Natural killer cell treated with Interleukin-12 subunit alpha and Interleukin-12 subunit beta and Interleukin-15 and Interleukin-18, amount 100 ng/mL, for 72 hours (primary cell): ENCODE data around the gene EXOC3L2. TPM values are rescaled to one million over a fixed set of nuclear protein-coding genes. Genes with fewer than 3 reads are reported as not detected.

Experiments
- ATAC-seq, 2 donors: fragments of 150-1000 bp; cut with Tn5 transposase in 1 of 2; sonication (Bioruptor Pico), chemical (Tn5 transposase) in 1 of 2; 2 replicates each; pipeline ENCODE4 v1.10.0; 2021
- DNase-seq: peaks from one replicate; pipeline ENCODE4 v3.0.0; 2022; ENCODE audit warnings: low spot score
- H3K27ac Mint-ChIP-seq, 2 donors: 1 replicate in 1 of 2; 2 replicates in 1 of 2; pipeline ENCODE4 v1.8.0; 2022; ENCODE audit warnings: mixed read lengths in 2 of 2, mild to moderate bottlenecking in 1 of 2, moderate library complexity in 1 of 2
- H3K27me3 Mint-ChIP-seq, 2 donors: 1 replicate in 1 of 2; 2 replicates in 1 of 2; pipeline ENCODE4 v1.8.0; 2022; ENCODE audit warnings: mixed read lengths in 2 of 2
- H3K36me3 Mint-ChIP-seq: one replicate; pipeline ENCODE4 v1.8.0; 2022; ENCODE audit warnings: mixed read lengths
- H3K4me1 Mint-ChIP-seq, 2 donors: 1 replicate in 1 of 2; 2 replicates in 1 of 2; pipeline ENCODE4 v1.8.0; 2022; ENCODE audit warnings: low read depth in 2 of 2, mixed read lengths in 2 of 2, mild to moderate bottlenecking in 1 of 2
- H3K4me3 Mint-ChIP-seq: one replicate; pipeline ENCODE4 v1.8.0; 2022; ENCODE audit warnings: mixed read lengths
- H3K9me3 Mint-ChIP-seq: 2 replicates; pipeline ENCODE4 v1.8.0; 2022; ENCODE audit warnings: mixed read lengths
- total RNA-seq, 2 donors: library from RNA; stranded (reverse); gene quantifications; one replicate each; pipeline ENCODE4 v1.2.3, GENCODE V29; 2022

Gene EXOC3L2
- total RNA-seq, 2 donors from 2014 or later = not detected

- H3K36me3 Mint-ChIP-seq = no peaks in the 10 kb centered on the region
- H3K9me3 Mint-ChIP-seq = no peaks in the 10 kb centered on the region
- H3K4me1 Mint-ChIP-seq = no peaks in the 10 kb centered on the region
- no peaks in the 10 kb centered on the region for H3K27me3 Mint-ChIP-seq
- ATAC-seq = no peak
- H3K27ac Mint-ChIP-seq = no peak overlapping the region
- H3K4me3 Mint-ChIP-seq = no peak overlapping the region
- no peak for DNase-seq
Observed at GRCh38 chr19:45200568-45200967, 44.6 kb downstream of the EXOC3L2 start.

GRCh38 chr19:45195764-45196163, 49.4 kb downstream of the EXOC3L2 start:
- no peaks in the 10 kb centered on the region for H3K36me3 Mint-ChIP-seq
- H3K27me3 Mint-ChIP-seq = no peaks in the 10 kb centered on the region
- no peak overlapping the region for H3K27ac Mint-ChIP-seq
- DNase-seq (no peak), ATAC-seq (no peak)
- H3K4me3 Mint-ChIP-seq = no peak overlapping the region
- H3K4me1 Mint-ChIP-seq = no peaks in the 10 kb centered on the region
- no peaks in the 10 kb centered on the region for H3K9me3 Mint-ChIP-seq

GRCh38 chr19:45191375-45191774, 53.8 kb downstream of the EXOC3L2 start:
- Mint-ChIP-seq H3K27ac (no peak overlapping the region), H3K9me3 (no peaks in the 10 kb centered on the region), H3K4me1 (no peaks in the 10 kb centered on the region), H3K36me3 (no peaks in the 10 kb centered on the region), H3K27me3 (no peaks in the 10 kb centered on the region), H3K4me3 (no peak overlapping the region)
- ATAC-seq (no peak), DNase-seq (no peak)

- no peaks in the 10 kb centered on the region for H3K36me3 Mint-ChIP-seq
Observed at GRCh38 chr19:45189971-45190370, 55.2 kb downstream of the EXOC3L2 start.

GRCh38 chr19:45187421-45188100, 57.6 kb downstream of the EXOC3L2 start:
- Mint-ChIP-seq H3K9me3 (no peaks in the 10 kb centered on the region), H3K27me3 (no peaks in the 10 kb centered on the region), H3K4me3 (no peak overlapping the region), H3K36me3 (no peaks in the 10 kb centered on the region), H3K4me1 (peaks cover 4 to 10% of the 10 kb centered on the region in 2 donors), H3K27ac (no peak overlapping the region)
- DNase-seq (no peak), ATAC-seq (peak; percentile 52 to 70)

More at GRCh38 chr19:45189971-45190370, 55.2 kb downstream of the EXOC3L2 start:
- H3K4me3 Mint-ChIP-seq = no peak overlapping the region
- no peak overlapping the region for H3K27ac Mint-ChIP-seq
- no peaks in the 10 kb centered on the region for H3K9me3 Mint-ChIP-seq
- H3K27me3 Mint-ChIP-seq = no peaks in the 10 kb centered on the region
- H3K4me1 Mint-ChIP-seq = peaks cover 0 to under 1% of the 10 kb centered on the region in 2 donors
- ATAC-seq = no peak
- DNase-seq = no peak

GRCh38 chr19:45186509-45187334, 58.5 kb downstream of the EXOC3L2 start:
- DNase-seq (no peak), ATAC-seq (peak in 1 of 2 donors; percentile 36)
- no peak overlapping the region for H3K27ac Mint-ChIP-seq
- H3K27me3 Mint-ChIP-seq = no peaks in the 10 kb centered on the region
- peaks cover 5 to 11% of the 10 kb centered on the region in 2 donors for H3K4me1 Mint-ChIP-seq
- H3K4me3 Mint-ChIP-seq = no peak overlapping the region
- H3K36me3 Mint-ChIP-seq = no peaks in the 10 kb centered on the region
- no peaks in the 10 kb centered on the region for H3K9me3 Mint-ChIP-seq

- no peaks in the 10 kb centered on the region for H3K9me3 Mint-ChIP-seq
- no peak overlapping the region for H3K4me3 Mint-ChIP-seq
- no peak for ATAC-seq
- H3K36me3 Mint-ChIP-seq = no peaks in the 10 kb centered on the region
- peaks cover 18 to 20% of the 10 kb centered on the region in 2 donors for H3K4me1 Mint-ChIP-seq
- no peak for DNase-seq
- no peaks in the 10 kb centered on the region for H3K27me3 Mint-ChIP-seq
- no peak overlapping the region for H3K27ac Mint-ChIP-seq
Observed at GRCh38 chr19:45184115-45184514, 61.1 kb downstream of the EXOC3L2 start.

- H3K4me1 Mint-ChIP-seq = peaks cover 18 to 20% of the 10 kb centered on the region in 2 donors
- no peak overlapping the region for H3K4me3 Mint-ChIP-seq
- no peak for ATAC-seq
- no peak for DNase-seq
- no peaks in the 10 kb centered on the region for H3K27me3 Mint-ChIP-seq
- no peaks in the 10 kb centered on the region for H3K36me3 Mint-ChIP-seq
- H3K27ac Mint-ChIP-seq = peak overlapping the region in 1 of 2 donors; percentile 16
- no peaks in the 10 kb centered on the region for H3K9me3 Mint-ChIP-seq
Observed at GRCh38 chr19:45182758-45183157, 62.4 kb downstream of the EXOC3L2 start.

GRCh38 chr19:45180936-45181335, 64.3 kb downstream of the EXOC3L2 start:
- Mint-ChIP-seq H3K36me3 (no peaks in the 10 kb centered on the region), H3K27me3 (no peaks in the 10 kb centered on the region), H3K27ac (peak overlapping the region; percentile 65 to 82), H3K4me3 (peak overlapping the region; percentile 82), H3K9me3 (no peaks in the 10 kb centered on the region), H3K4me1 (peaks cover 18 to 20% of the 10 kb centered on the region in 2 donors)
- no peak for ATAC-seq
- no peak for DNase-seq

- ATAC-seq (no peak), DNase-seq (no peak)
- Mint-ChIP-seq H3K36me3 (no peaks in the 10 kb centered on the region), H3K27me3 (no peaks in the 10 kb centered on the region), H3K4me3 (peak overlapping the region; percentile 82), H3K9me3 (no peaks in the 10 kb centered on the region), H3K4me1 (peaks cover 24 to 26% of the 10 kb centered on the region in 2 donors), H3K27ac (peak overlapping the region; percentile 65 to 82)
Observed at GRCh38 chr19:45179892-45180370, 65.3 kb downstream of the EXOC3L2 start.

GRCh38 chr19:45179072-45179891, 65.9 kb downstream of the EXOC3L2 start:
- Mint-ChIP-seq H3K27me3 (no peaks in the 10 kb centered on the region), H3K36me3 (no peaks in the 10 kb centered on the region), H3K9me3 (no peaks in the 10 kb centered on the region), H3K4me1 (peaks cover 24% of the 10 kb centered on the region in 2 donors), H3K4me3 (peak overlapping the region; percentile 95), H3K27ac (peak overlapping the region; percentile 90)
- ATAC-seq = no peak
- DNase-seq = no peak

- H3K27me3 Mint-ChIP-seq = no peaks in the 10 kb centered on the region
- ATAC-seq (peak; percentile 94), DNase-seq (peak; percentile 100)
- peak within 1 kb of the TSS; percentile 90 for H3K27ac Mint-ChIP-seq
- no peaks in the 10 kb centered on the region for H3K36me3 Mint-ChIP-seq
- H3K4me3 Mint-ChIP-seq = peak within 1 kb of the TSS; percentile 95
- peaks cover 27 to 29% of the 10 kb centered on the region in 2 donors for H3K4me1 Mint-ChIP-seq
- H3K9me3 Mint-ChIP-seq = no peaks in the 10 kb centered on the region
Observed at GRCh38 chr19:45178262-45179071, 66.7 kb downstream of the EXOC3L2 start, which contains the start of gene BLOC1S3. TSS of gene BLOC1S3 (plus strand) at chr19:45178784. CDS start at chr19:45179297, 513 bp downstream.
